ENCODE measurements around the gene PLAC9.

The PLAC9 gene

DNA sequence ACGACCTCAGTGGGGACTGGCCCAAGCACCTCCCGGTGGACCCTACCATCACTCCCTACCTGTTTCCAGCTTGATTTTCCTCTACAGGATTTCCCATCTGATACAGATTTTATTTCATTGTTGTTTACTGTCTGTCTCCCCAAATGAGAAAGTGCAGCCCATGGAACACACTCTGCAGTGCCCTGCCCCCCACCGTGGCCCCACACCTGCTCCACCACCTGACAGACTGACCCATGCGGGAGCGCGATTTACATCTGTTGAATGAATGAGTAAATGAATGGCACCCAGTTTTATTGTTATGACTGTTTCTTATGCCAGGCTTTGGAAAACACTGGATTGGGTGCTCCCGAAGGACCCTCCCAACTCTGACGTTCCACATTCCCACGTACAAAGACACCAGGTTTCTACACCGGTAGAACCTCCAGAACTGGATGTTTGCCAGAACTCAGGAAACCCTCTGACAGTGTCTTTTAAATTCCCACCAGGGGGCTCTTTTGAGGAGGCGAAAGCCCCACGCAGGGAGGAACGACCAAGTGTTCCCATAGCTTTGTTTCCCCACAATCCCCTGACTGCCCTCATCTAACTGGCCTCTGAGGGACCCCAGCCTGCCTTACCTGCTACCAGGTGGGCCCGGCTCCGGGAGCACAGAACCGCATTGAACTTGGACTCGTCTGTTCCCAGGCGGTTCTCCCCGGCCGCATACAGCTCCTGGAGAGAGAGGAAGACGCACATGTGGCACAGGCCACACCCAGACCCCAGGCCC lies 29.0 kb downstream of the PLAC9 start:
- DNase-seq, result peak; percentile 33

DNA sequence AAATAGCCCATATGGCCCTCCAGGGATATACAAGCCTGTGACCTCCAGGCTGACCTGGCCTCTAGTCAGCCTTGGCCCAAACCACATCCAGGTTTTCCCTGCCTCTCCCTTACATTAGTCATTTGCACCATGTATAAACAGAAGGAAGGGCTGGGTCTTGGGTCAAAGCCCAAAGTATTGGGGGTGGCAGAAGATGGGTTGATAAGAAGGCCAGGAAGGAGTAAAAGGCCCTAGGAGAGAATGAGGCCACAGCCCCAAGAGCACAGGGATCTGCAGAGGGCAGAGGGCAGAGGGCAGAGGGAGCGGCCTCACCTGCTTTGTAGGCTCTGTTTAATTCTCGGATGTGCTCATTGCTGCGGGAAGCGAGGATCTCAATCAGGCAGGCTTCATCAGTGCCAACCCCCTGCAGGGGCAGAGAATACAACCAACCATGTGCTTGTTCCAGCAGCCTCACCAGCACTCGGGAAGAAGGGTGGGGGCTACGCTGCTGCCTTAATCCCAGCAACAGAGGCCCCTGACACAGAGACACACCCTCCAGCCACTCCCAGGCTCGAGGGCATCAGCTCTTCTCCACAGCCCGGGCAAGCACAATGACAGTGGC lies 31.3 kb downstream of the PLAC9 start:
- DNase-seq, result no peak

DNA sequence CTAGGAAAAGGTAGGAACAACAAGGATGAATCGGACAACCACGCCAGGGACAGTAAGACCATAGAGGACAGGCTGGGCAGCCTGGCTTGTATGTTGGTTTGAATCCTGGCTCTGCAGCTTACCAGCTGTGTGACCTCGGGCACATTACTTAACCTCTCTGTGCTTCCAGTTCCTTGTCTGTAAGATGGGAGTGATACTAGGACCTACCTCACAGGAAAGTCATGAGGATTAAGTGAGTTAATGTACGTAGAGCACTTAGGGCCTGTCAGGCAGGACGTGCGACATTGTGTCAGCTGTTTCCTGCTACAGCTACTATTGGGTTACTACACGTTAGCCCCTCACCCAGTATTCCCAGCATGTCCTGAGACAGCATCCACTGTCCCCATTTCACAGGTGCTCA lies 32.1 kb downstream of the PLAC9 start:
- no peak for DNase-seq

DNA sequence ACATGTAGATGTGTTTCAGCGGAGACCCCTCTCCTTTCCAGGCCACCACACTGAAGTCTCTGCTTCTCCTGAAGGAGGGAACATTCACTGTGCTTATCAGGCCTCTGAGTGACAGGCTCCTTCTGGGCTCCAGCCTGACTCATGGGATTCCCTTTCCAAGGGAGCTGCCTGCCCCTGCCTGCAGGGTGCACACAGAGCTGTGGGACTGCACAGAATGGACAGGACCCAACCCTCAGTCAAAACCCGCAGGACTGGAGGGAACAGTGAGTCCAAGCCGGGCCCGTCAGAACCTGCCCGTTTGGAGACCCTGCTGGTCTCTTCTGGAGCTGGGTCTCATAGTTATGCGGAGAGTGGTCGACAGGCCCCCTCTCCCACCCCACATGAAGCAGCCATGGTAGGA lies 32.6 kb downstream of the PLAC9 start:
- DNase-seq, result no peak

DNA sequence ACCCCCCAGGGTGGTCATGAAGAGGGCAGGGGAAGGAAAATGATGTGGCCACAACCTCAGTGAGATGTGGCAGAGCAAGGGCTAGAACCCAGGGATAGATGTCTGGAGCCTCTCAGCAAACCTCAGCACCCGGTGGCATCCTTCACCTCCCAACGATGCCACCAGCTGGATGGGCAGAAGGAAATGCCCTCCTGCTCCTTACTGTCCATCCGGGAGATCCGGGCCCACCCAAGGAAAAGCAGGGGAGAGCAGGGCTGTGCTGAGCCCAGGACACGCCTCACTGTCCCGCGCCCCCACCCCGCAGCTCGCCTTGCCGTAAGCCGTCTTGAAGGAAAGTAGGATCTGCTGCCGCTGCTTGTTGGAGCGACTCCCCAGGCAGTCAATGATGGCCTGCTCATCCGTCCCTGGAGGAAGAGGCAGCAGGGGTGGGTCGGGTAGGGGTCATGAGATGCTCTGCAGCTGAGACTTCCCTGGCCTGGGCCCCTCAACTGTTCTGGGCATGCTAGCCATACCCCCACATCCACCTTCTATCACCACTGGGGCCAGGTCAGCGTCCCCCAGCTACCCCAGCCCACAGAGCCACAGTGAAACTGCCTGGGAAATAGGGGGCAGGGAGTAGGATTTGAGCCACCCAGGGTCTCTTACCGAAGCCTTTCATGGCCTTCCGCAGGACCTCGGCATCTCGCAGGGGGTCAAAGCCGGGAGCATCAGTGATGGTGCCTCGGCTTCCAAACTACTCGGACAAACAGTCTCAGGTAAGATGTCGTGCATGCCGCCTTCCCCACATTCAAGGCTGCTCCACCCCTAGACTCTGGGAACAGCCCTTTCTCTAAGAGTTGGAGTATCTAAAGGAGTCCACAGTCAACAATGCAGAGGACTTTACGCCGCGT lies 34.3 kb downstream of the PLAC9 start:
- DNase-seq, result no peak

DNA sequence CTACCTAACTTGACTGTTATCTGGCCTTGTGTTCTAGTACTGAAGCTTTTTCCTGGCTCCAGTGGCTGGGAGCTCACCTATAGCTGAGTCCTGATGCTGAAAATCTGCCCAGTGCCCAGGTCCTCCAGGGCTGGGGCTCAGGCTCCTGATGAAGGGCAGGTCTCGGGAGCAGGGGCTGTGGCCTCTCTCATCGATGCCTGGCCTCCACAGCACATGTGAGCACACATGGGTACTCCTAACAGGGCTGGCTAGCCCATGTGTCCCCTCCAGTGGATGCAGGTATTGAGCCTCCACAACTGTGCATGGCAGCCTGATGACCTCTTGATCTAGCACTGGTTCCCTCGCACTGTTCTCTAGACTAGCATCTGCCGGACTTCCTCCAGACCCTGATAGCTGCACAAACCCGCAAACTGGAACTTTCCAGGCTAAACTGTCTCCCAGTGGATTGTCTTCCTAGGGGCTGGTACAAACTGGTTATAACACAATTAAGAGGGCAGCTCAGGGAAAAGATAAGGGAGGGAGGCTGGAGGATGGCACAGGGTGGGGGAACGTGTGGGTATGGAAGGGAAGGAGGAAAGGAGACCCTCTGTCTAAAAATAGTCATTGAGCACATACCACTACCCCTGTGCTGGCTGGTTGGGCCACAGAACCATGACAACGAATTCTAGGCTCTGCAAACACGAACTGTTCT lies 35.1 kb downstream of the PLAC9 start:
- DNase-seq, result no peak

DNA sequence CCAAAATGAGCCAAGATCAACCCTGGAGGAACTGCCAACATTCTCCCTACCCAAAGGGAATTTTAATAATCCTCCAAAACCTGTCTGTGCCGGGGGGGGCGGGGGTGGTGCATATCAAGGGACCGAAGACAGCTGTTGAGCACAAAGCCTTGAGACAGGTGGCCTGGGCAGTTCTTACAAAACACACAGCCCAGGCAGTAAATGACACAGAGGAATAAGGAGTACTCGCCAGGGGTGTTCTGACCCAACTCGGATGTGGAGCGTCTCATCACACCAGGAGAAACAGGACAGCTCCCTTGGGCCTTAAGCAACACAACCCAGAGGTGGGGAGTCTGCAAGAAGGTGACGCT lies 35.6 kb downstream of the PLAC9 start:
- no peak for DNase-seq

DNA sequence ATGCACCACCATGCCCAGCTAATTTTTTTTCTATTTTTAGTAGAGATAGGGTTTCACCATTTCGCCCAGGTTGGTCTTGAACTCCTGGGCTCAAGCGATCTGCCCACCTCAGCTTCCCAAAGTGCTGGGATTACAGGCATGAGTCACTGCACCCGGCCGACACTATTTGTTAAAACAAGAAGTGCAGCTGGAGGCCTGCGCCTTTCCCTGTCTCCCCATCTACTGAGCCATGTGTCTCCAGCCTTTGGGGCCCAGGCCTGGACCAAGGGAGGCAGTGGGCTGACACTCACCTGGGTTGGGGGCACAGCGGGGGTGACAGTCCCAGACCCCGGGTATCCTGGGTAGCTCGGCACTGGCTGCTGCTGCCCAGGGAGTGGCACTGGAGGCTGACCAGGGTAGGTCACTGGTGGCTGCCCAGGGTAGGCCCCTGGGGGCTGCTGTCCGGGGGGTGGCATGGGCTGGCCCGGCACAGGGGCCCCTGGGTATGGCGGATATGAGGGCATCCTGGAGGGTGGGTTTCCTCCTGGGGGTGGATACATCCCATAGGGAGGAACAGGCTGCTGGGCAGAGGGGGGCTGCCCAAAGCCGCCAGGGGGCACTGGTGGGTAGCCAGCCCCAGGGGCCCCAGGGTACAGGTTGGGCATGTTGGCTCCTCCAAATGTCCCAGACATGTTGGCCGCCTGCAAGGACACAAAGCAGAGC lies 36.3 kb downstream of the PLAC9 start:
- DNase-seq, result no peak

DNA sequence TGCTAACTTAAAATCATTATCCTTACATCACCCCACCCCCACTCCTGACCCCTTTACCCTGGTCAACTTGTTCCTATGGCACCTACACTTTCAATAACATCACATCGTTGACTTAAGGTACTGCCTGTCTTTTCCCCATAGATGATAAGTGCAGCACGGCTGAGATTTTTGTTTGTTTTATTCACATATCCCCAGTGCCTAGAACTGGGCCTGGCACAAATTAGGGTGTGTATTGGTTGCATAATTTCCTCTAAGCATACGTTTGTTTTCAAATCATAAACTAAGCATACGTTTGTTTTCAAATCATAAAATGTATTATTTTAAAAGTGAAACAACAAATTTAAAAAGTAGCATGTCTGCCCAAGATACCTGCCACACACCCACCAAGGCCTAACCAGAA lies 37.5 kb downstream of the PLAC9 start:
- DNase-seq, result no peak

DNA sequence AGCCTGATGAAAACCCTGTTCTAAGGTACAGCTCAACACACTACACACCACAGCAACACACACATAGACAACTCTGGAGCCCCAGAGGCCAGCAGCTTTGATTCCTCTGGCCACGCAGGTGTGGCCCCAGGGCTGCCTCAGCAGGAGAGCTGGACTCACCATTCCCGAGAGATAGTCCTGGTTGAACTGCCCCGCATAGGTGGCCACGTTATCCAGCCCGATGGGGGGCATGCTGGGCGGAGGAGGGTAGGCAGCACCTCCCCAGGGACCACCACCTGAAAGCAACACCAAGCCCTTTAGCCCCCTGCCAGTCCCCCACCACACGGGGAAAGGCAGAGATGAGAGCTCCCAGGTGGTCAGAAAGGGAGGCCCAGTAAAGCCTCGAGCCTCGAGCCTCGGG lies 38.1 kb downstream of the PLAC9 start:
- no peak for DNase-seq

DNA sequence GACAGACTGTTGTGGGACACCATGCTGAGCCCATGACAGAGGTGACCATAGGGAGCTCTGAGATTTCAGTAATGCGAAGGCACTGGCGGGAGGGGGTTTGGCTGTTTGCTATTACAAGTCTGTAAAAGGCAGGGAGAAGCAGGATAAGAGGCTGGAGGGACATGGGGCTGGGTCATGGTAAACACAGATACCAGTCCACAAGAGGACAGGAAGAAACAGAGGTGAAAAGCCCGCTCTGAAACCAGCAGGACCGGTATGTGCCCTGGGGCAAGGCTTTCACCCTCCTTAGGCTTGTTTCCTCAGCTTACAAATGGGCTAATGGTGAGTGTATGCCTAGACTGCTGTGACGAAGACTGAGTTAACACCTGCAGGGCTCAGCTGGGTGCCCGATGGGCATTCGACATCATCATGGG lies 38.7 kb downstream of the PLAC9 start:
- no peak for DNase-seq

DNA sequence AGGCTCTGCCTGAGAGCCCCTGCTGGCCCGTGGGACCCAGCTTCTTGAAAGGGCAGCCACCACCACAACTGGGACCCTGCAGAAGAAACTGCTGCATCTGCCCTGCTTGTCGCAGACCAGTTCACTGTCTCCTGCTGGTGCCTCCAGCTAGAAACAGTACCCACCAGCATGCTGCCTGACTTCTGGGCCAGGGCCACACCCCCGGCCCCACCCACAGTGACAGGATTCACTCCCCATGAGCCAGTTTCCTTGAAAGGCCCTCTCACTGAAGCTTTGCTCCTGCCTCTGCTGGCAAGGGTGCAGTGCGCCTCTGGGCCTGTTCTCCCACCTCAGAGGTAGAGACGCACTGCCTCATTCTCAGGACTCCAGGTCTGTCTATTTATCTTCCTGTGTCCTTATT lies 40.4 kb downstream of the PLAC9 start:
- no peak for DNase-seq

DNA sequence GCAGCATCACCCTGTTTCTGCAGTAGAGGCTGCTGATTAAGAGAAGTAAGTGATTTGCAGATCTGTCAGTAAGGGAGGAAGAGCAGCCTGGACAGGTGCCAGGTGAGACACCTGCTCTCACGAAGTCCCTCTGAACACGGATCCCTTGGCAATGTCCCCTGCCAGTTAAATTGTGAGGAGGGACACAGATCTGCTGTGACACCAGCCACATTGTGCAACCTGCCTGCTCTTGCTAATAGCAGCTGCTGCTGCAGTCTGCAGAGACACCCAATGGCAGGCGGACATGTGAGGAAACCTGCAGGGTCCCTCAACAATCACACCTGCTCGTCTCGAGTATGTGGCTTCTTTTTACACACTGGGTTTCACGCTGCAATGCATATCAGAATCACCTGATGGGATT lies 40.9 kb downstream of the PLAC9 start:
- DNase-seq, result peak; percentile 50

DNA sequence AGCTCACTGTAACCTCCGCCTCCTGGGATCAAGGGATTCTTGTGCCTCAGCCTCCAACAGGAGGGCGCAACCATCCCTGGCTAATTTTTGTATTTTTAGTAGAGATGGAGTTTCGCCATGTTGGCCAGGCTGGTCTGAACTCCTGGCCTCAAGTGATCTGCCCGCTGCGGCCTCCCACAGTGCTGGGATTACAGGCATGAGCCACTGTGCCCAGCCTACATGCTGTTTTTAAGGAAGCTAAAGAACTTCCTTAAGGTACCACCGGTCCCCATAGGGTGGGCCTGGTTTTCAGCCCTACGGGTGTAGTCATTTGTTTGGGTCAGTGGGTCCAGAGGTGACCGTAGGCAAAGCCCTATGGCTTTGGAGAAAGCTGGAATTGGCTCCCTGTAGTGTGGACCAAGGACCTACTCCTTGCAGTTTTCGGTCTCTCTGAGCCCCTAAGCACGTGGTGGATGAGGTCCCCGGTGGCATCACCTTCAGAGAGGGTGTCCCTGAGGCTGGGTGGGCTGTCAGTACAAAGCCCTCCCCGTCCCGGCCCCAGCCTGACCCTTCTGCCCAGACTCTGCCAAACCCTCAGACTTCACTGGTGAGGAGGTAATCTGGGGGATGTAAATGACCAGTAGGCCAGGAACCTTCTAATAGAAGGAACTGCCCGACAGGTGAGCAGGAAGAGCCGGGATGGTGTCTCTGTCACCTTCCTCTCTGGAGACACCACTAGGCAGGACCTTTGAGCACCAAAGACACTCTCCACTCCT lies 42.3 kb downstream of the PLAC9 start:
- no peak for DNase-seq

DNA sequence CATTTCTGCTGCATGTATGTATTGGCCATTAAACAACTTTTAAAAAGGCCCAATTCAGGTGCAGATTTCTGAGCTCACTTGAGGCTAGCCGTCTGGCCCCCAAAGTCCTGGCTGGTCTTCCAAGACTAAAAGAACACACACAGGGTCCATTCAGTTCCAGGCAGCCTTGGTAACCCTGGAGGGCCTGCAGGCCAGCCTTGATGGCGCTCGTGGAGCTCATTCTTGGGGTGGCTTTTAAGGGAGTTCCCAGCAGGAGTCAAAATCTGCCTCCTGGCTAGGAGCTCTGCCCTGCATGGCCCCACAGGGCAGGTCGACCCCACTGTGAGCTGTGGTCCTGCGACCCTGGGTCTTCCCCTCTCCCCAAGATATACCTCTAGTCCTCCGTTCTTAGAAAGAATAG lies 44.0 kb downstream of the PLAC9 start:
- no peak for DNase-seq

DNA sequence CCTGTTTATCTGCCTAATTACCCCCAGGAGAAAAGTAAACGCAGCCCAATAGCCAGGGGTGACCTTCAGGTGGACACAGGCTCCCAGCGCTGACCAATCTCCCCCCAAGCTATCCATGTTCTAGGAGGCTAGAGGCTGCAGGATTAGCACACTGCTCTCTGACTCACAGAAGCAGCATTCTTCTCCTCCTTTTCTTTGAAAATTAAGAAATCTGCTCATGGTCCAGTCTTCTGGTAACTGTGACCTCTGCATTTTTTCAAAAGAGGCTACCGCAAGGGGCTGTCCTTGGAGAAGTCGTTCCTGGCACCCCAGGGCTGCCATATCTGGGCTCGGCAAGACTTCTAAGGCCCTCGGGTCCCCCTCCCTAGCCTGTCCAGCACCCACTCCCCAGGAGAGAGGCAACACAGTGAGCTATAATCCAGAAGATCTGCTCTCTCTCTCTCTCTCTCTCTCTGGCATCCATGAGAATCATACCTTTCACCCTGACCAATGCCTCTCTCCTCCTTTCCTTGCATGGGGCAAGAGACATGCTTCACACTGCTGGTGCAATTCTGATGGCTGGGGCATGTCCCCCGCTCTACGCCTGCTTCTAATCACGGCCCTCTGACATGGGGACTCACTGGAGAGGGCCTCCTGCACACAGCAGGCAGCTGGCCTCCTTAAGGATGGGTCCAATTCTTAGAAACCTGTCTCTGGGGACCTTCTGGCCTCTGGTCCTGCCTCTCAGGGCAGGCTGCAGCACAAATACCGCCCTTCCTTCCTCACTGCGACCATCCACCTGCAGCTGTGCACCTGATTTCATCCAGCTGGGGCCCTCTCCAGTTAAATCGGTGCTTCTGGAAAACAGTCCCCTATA lies 45.5 kb downstream of the PLAC9 start:
- no peak for DNase-seq

DNA sequence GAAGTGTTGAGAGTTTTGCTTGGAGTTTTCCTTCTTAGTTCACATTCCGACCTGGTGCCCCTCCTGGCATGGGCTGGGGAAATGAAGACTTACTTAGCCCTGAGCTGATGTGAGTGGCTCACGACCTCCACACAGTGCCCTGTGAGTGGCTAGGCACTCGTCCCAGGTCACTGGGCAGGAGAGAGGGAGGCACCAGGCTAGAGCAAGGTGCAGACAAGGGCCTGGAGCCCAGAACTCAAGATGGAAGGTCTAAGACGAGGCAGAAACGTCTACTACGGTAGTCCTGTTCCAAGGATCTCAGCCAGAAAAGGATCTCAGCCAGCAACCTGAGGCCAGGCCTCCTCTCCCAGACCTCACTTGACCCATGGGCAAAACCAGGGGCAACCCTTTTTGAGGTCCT lies 50.5 kb downstream of the PLAC9 start:
- DNase-seq, result no peak

DNA sequence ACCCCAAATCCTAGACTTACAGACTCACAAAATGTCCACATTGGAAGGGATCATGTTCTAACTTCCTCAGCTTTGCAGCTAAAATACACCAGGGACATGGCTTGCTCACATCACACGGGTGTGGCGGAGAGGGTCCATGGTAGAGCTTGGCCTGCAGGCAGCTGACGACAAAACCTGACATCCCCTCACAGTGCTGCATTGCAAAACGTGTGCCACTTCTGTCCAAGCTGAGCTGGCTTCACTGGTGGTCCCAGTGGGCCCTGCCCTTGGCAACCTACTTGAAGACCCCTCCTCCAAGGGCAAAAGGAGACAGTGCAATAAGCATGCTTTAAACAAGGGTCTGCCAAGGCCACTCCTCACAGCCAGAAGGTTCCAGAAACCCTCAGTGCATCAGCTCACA lies 50.9 kb downstream of the PLAC9 start:
- DNase-seq, result no peak

DNA sequence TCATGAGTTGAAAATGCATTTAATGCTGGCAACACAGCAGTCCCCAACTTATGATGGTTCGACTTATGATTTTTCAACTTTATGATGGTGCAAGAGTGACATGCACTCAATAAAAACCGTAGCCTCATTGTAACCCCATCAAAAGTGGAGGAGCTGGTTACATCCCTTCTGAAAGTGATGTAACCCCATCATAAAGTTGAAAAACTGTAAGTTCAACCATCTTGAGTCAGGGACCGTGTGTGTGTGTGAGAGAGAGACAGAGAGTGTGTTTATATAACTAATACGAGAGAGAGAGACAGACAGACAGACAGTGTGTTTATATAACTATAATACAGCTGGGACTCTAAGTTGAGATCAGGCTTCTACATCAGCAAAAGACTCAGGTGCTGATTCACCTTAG lies 51.8 kb downstream of the PLAC9 start:
- no peak for DNase-seq

DNA sequence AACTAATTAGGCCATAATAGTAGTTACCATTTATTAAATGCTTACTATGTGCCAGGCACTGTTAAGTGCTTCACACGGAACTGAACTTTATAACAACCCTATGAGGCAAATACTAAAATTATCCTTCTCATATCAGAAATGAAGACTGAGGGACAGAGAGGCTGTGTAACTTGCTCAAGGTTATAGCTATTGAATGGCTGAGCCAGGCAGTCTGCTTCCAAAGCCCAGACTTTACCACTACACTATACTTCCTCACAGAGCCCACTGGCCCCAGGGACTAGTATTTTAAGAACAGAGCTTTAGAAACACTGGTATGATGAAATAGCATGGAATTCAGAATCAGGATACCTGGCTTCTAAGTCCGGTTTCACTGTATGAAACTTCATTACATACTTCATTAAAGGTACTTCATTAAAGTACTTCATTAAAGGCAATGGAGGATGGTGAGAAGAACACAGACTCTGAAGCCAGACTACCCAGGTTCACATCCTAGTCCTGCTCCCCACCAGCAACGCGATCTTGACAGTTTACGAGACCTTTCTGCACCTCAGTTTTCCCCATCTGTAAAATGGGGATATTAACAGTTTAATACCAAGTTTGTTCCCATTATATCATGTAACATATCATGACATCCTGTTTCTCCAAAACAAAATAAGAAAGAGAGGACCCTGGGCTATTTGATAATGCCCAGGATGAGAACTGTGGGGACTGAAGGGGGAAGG lies 53.2 kb downstream of the PLAC9 start:
- DNase-seq, result no peak

All from NCI-H1436 (cell line).